Fibroblast of lung (primary cell): Measurements from ENCODE around the gene PCDH12. TPM values are rescaled to one million over a fixed set of nuclear protein-coding genes. Genes with fewer than 3 reads are reported as not detected.

Source experiments
- DNase-seq, 2 donors: peaks; one replicate each; pipeline versions ENCODE4 v3.0.0 to v3.0.0-alpha.2; 2010; ENCODE audit warnings: low read depth in 2 of 2
- H2AFZ ChIP-seq: 2 replicates; pipeline ENCODE4 v1.5.1; 2012; ENCODE audit warnings: low read length, control low read depth, inconsistent platforms
- H3K27ac ChIP-seq: 2 replicates; pipeline ENCODE4 v1.5.1; 2011; ENCODE audit warnings: low read length, control low read depth; ENCODE audit not compliant: insufficient read depth
- H3K27me3 ChIP-seq: 2 replicates; pipeline ENCODE4 v1.5.1; 2011; ENCODE audit warnings: mild to moderate bottlenecking, low read length; ENCODE audit not compliant: control insufficient read depth, insufficient read depth
- H3K36me3 ChIP-seq: 2 replicates; pipeline ENCODE4 v1.5.1; 2011; ENCODE audit warnings: low read length; ENCODE audit not compliant: control insufficient read depth, insufficient read depth
- H3K4me1 ChIP-seq: 2 replicates; pipeline ENCODE4 v1.5.1; 2011; ENCODE audit warnings: low read length; ENCODE audit not compliant: control insufficient read depth, insufficient read depth; ENCODE audit errors: extremely low read depth
- H3K4me2 ChIP-seq: 2 replicates; pipeline ENCODE4 v1.5.1; 2011; ENCODE audit warnings: low read length, control low read depth; ENCODE audit not compliant: insufficient read depth; ENCODE audit errors: extremely low read depth
- H3K4me3 ChIP-seq, 4 experiments: fragments of 200-600 bp in 1 of 4; sonication (generic) in 1 of 4; replicated peaks in 1 of 4; 2 replicates each; pipeline ENCODE4 v1.5.1; 2011 to 2016; ENCODE audit warnings: low read length in 4 of 4, low read depth in 3 of 4, mild to moderate bottlenecking in 3 of 4, control low read depth in 2 of 4, inconsistent platforms in 1 of 4, mixed read lengths in 1 of 4; ENCODE audit not compliant: insufficient read depth in 1 of 4; ENCODE audit errors: control extremely low read depth in 1 of 4
- H3K79me2 ChIP-seq: 2 replicates; pipeline ENCODE4 v1.5.1; 2012; ENCODE audit warnings: mild to moderate bottlenecking, low read length, inconsistent platforms; ENCODE audit not compliant: control insufficient read depth, insufficient read depth
- H3K9ac ChIP-seq: 2 replicates; pipeline ENCODE4 v1.5.1; 2011; ENCODE audit warnings: mild to moderate bottlenecking, low read length, control low read depth; ENCODE audit not compliant: insufficient read depth
- H3K9me3 ChIP-seq: 2 replicates; pipeline ENCODE4 v1.5.1; 2012; ENCODE audit warnings: low read depth, low read length; ENCODE audit not compliant: control insufficient read depth, insufficient read depth
- H4K20me1 ChIP-seq: 2 replicates; pipeline ENCODE4 v1.5.1; 2011; ENCODE audit warnings: low read length; ENCODE audit not compliant: control insufficient read depth, insufficient read depth; ENCODE audit errors: extremely low read depth
- CTCF ChIP-seq, 2 donors: IDR thresholded peaks in 1 of 2; conservative IDR thresholded peaks in 1 of 2; 1 replicate in 1 of 2; 2 replicates in 1 of 2; pipeline ENCODE4 v1.5.1; 2011 to 2012; ENCODE audit warnings: low read length in 2 of 2, control low read depth in 1 of 2, inconsistent platforms in 1 of 2, low read depth in 1 of 2, mild to moderate bottlenecking in 1 of 2
- EZH2 ChIP-seq: IDR thresholded peaks from 2 replicates; pipeline ENCODE4 v1.5.1; 2012; ENCODE audit warnings: low read length, control low read depth, mild to moderate bottlenecking; ENCODE audit errors: missing control alignments
- polyA plus RNA-seq, 2 donors: library from polyadenylated mRNA; depleted of rRNA in 1 of 2; stranded (reverse) in 1 of 2; unstranded in 1 of 2; fragments of >200 nt; gene quantifications; 2 replicates each; pipeline ENCODE4 v1.2.1, GENCODE V29; 2011 to 2012; ENCODE audit warnings: missing spikeins in 1 of 2
- total RNA-seq: library from RNA; depleted of rRNA; stranded (reverse); fragments of >200 nt; gene quantifications from 2 replicates; pipeline ENCODE4 v1.2.1, GENCODE V29; 2014

Gene PCDH12
- total and polyA plus RNA-seq, 2 donors (not counting 1 experiment from before 2014, with no cell fraction given): under 0.01 to 0.02 TPM

DNA sequence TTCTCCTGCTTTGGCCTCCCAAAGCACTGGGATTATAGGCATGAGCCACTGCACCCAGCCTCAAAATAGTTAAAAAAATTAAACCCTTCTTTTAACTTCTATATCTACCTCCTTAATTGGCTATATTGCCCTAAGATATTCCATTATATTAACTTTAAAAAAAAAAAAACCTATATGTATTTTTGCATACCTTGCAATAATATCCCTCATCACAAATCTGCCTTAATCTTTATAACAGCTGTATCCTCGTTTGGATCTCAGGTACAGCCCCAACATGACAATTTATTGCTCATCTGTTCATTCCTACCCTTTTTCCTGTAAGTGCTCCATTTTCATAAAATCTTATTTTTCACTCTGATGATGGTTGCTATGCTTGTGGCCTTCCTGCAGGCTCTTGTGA, 42.2 kb upstream of the PCDH12 start:
- DNase-seq: no peak
- Histone ChIP-seq H3K4me1 (no peaks in the 10 kb centered on the region), H3K9me3 (no peaks in the 10 kb centered on the region), H3K4me3 (no peak overlapping the region), H2AFZ (no peak overlapping the region), H3K36me3 (peaks cover 15% of the 10 kb centered on the region), H3K9ac (no peak overlapping the region), H4K20me1 (no peaks in the 10 kb centered on the region), H3K4me2 (no peak overlapping the region), H3K79me2 (no peaks in the 10 kb centered on the region), H3K27ac (no peak overlapping the region), H3K27me3 (no peaks in the 10 kb centered on the region)
- TF ChIP-seq CTCF (conservative IDR thresholded peaks at IDR 0.05 in 1 of 2, IDR thresholded peaks at IDR 0.05 in 1 of 2; ENCODE audit: low read depth in 1 of 2, low read length in 2 of 2) (no peak), EZH2 (no peak)

DNA sequence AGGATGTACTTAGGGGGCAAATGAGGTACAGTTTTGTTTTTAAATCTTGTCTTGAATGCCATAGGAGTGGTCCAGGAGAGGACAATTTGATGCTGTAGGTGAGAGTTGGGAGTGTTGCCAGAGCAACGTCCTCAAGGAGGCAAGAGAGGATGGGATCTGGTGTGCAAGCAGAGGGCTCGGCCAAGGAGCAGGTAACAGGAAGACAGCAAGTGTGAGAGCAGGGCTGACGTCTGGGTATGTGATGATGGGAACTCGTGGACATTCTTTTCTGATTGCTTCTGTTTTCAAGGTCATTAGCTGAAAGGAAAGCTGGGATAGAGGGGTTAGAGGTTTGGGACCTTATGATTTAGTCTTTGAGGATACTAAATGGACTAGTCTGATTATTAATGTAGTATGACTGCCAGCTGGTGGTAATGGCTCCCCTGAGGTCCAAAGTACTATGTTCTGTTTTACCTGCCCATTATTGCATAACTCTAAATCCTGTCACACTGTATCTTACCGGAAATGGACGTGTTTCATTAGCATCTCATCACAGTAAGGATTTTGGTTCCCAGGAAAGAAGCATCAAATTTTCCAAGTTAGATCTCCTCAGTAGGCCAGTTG, 39.5 kb upstream of the PCDH12 start:
- no peaks in the 10 kb centered on the region for H3K79me2 ChIP-seq
- H3K9me3 ChIP-seq: no peaks in the 10 kb centered on the region
- DNase-seq: no peak
- no peak overlapping the region for H3K4me3 ChIP-seq
- H3K27me3 ChIP-seq: no peaks in the 10 kb centered on the region
- H3K9ac ChIP-seq: no peak overlapping the region
- TF ChIP-seq EZH2 (no peak), CTCF (conservative IDR thresholded peaks at IDR 0.05 in 1 of 2, IDR thresholded peaks at IDR 0.05 in 1 of 2; ENCODE audit: low read depth in 1 of 2, low read length in 2 of 2) (no peak)
- no peak overlapping the region for H2AFZ ChIP-seq
- H3K4me2 ChIP-seq: no peak overlapping the region
- H3K27ac ChIP-seq: no peak overlapping the region
- no peaks in the 10 kb centered on the region for H4K20me1 ChIP-seq
- H3K36me3 ChIP-seq: peaks cover 7% of the 10 kb centered on the region
- H3K4me1 ChIP-seq: no peaks in the 10 kb centered on the region

GRCh38 chr5:141995656-141996055, 37.7 kb upstream of the PCDH12 start:
- Histone ChIP-seq H3K36me3 (peaks cover 6% of the 10 kb centered on the region), H3K9me3 (no peaks in the 10 kb centered on the region), H3K9ac (no peak overlapping the region), H2AFZ (no peak overlapping the region), H3K79me2 (no peaks in the 10 kb centered on the region), H3K4me1 (no peaks in the 10 kb centered on the region), H3K4me2 (no peak overlapping the region), H3K4me3 (no peak overlapping the region), H4K20me1 (no peaks in the 10 kb centered on the region), H3K27me3 (no peaks in the 10 kb centered on the region), H3K27ac (no peak overlapping the region)
- DNase-seq: no peak
- TF ChIP-seq EZH2: no peak
- TF ChIP-seq CTCF (conservative IDR thresholded peaks at IDR 0.05 in 1 of 2, IDR thresholded peaks at IDR 0.05 in 1 of 2; ENCODE audit: low read depth in 1 of 2, low read length in 2 of 2): no peak
